Breast epithelium (tissue), 4 donors: ENCODE results near the gene TNS1. TPM values are rescaled to one million over a fixed set of nuclear protein-coding genes. Genes with fewer than 3 reads are reported as not detected.

ENCODE experiments used
- DNase-seq, 2 donors: peaks; one replicate each; pipeline ENCODE4 v3.0.0-alpha.2; 2019; ENCODE audit warnings: low spot score in 2 of 2
- H3K27ac ChIP-seq, 2 donors: fragments of 200-600 bp; sonication (generic) in 1 of 2; one replicate each; pipeline ENCODE4 v1.5.1; 2016 to 2019; ENCODE audit warnings: mild to moderate bottlenecking in 1 of 2
- H3K27me3 ChIP-seq, 2 donors: fragments of 200-600 bp; sonication (generic) in 1 of 2; one replicate each; pipeline versions ENCODE4 v1.5.1 to v1.6.0; 2017 to 2019; ENCODE audit warnings: control low read depth in 1 of 2, mild to moderate bottlenecking in 1 of 2
- H3K36me3 ChIP-seq: fragments of 200-600 bp; one replicate; pipeline ENCODE4 v1.5.1; 2019
- H3K4me1 ChIP-seq, 2 donors: fragments of 200-600 bp; sonication (generic); one replicate each; pipeline ENCODE4 v1.5.1; 2016 to 2019; ENCODE audit warnings: control low read depth in 1 of 2
- H3K4me3 ChIP-seq, 3 donors: fragments of 200-600 bp; sonication (generic); 1 replicate in 2 of 3; 2 replicates in 1 of 3; pipeline ENCODE4 v1.5.1; 2016 to 2019; ENCODE audit warnings: mild to moderate bottlenecking in 3 of 3, moderate library complexity in 2 of 3
- H3K9me3 ChIP-seq, 2 donors: fragments of 200-600 bp; sonication (generic) in 1 of 2; one replicate each; pipeline ENCODE4 v1.5.1; 2016 to 2019; ENCODE audit warnings: control low read depth in 1 of 2
- POLR2A ChIP-seq: fragments of 450-650 bp; IDR thresholded peaks from one replicate; pipeline ENCODE4 v1.6.1; 2016; ENCODE audit warnings: antibody characterized with exemption, mild to moderate bottlenecking, moderate library complexity
- POLR2AphosphoS5 ChIP-seq, 3 donors: sonication (generic); formaldehyde crosslinking; IDR thresholded peaks; one replicate each; pipeline ENCODE4 v1.6.1; 2017; ENCODE audit warnings: antibody characterized with exemption in 3 of 3
- intact Hi-C: fragments of 100-400 bp; cut with DNase I; formaldehyde crosslinking; loops from one replicate; pipeline ENCODE4 v1.15.1; 2023; ENCODE audit warnings: low total_unique reads
- total RNA-seq, 3 donors: library from RNA; depleted of rRNA; stranded (reverse); fragments of >200 nt; gene quantifications; one replicate each; pipeline ENCODE4 v1.1.0, GENCODE V29; 2016
- TF ChIP-seq, protein P1 (sequence below), 3 donors: fragments of 450-650 bp; IDR thresholded peaks; one replicate each; pipeline ENCODE4 v1.5.1; 2016 to 2017; ENCODE audit warnings: antibody characterized with exemption in 3 of 3, mild to moderate bottlenecking in 3 of 3, moderate library complexity in 3 of 3

TNS1 gene
- total RNA-seq, 3 donors from 2014 or later, result 141 to 577 (median 154) TPM

DNA sequence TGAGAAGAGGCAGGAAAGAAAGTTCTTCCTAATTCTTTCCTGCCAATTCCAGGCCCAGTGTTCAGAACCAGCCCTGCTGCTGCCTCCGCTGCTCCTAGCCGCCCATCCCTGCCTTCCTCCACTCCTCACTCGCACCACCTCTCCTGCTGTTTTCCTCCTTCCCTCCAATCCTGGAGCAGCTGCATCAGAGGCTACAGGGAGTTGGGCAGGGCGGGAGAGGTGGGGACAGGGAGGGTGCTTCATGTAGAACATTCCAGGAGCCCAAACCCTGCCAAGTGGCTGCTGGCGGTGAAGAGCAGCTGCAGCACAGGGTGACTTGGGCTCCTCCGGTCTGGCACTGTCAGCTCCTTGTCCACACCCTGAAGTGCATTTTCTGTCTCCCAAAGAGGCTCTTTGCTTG, 176.3 kb downstream of the TNS1 start:
- intact Hi-C loops, result no loop called here
- H3K9me3 ChIP-seq, result no peaks in the 10 kb centered on the region
- peak overlapping the region; percentile 65 to 76 for H3K27ac ChIP-seq
- peaks cover 8 to 11% of the 10 kb centered on the region in 2 donors for H3K4me1 ChIP-seq
- H3K4me3 ChIP-seq, result no peak overlapping the region
- TF ChIP-seq, protein P1, sequence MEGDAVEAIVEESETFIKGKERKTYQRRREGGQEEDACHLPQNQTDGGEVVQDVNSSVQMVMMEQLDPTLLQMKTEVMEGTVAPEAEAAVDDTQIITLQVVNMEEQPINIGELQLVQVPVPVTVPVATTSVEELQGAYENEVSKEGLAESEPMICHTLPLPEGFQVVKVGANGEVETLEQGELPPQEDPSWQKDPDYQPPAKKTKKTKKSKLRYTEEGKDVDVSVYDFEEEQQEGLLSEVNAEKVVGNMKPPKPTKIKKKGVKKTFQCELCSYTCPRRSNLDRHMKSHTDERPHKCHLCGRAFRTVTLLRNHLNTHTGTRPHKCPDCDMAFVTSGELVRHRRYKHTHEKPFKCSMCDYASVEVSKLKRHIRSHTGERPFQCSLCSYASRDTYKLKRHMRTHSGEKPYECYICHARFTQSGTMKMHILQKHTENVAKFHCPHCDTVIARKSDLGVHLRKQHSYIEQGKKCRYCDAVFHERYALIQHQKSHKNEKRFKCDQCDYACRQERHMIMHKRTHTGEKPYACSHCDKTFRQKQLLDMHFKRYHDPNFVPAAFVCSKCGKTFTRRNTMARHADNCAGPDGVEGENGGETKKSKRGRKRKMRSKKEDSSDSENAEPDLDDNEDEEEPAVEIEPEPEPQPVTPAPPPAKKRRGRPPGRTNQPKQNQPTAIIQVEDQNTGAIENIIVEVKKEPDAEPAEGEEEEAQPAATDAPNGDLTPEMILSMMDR (IDR thresholded peaks at IDR 0.05), result no peak
- no peak for TF ChIP-seq POLR2A
- TF ChIP-seq POLR2AphosphoS5 (IDR thresholded peaks at IDR 0.05), result peak in 1 of 3 donors; percentile 23
- no peaks in the 10 kb centered on the region for H3K27me3 ChIP-seq
- peak in 1 of 2 donors; percentile 94 for DNase-seq
- no peaks in the 10 kb centered on the region for H3K36me3 ChIP-seq

DNA sequence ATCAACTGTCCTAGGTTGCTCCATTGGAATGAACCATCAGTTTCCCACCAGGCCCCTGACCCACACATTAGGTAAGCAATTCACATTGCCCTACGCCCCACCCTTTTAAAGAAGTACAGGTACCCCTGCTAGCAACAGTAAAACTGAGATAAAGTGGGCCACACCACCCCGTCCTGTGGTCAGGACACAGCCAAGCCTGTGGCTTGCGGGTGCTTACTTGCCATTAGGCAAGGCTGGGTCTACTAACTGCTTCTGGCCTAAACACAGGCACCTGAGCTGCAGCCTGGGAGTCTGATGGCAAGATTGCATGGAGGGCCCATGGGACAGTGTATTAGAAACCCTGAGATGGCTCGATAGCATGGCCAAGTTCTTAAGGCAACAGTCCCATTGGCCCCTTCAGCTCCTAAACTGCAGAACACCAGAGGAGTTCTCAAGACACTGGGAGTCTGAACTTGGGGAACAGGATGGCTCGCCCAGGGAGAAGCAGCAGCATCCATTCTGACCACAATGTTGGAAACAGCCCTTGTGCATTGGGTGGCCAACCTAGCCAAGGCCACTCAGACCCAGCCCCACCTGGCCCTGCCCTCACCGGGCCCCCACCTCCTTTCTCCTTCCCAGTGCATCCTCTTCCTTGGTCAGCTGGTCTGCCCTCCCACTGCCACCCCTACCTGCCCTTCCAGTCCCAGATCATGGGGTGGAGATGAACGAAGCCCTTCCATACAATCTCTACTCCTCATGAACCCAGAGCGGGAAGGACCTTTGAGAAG, 177.1 kb downstream of the TNS1 start:
- H3K27me3 ChIP-seq, result no peaks in the 10 kb centered on the region
- TF ChIP-seq, protein P1 (IDR thresholded peaks at IDR 0.05), result no peak
- TF ChIP-seq POLR2A (no peak), POLR2AphosphoS5 (IDR thresholded peaks at IDR 0.05) (no peak)
- intact Hi-C loops, result no loop called here
- H3K9me3 ChIP-seq, result no peaks in the 10 kb centered on the region
- H3K4me1 ChIP-seq, result peaks cover 8 to 11% of the 10 kb centered on the region in 2 donors
- no peak overlapping the region for H3K4me3 ChIP-seq
- peak overlapping the region; percentile 65 to 68 for H3K27ac ChIP-seq
- H3K36me3 ChIP-seq, result no peaks in the 10 kb centered on the region
- DNase-seq, result no peak

DNA sequence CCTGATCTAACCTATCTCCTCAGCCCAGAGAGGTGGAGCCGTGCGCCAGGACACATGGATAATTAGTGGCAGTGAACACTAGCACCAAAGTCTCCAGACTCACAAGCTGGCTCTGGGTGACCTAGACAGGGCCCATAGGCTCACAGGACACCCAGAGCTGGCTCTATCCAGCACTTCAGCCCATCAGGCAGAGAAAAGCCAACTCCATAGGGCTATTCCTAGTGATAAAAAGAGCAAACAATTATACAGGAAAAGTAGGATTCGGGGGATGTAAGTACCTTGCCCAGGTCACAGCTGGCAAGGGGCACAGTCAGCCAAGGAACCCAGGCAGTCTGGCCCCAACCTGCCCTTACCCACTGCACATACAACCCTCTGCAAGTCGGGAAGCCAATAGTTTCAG, 178.6 kb downstream of the TNS1 start:
- TF ChIP-seq, protein P1 (IDR thresholded peaks at IDR 0.05), result no peak
- TF ChIP-seq POLR2A, result no peak
- TF ChIP-seq POLR2AphosphoS5 (IDR thresholded peaks at IDR 0.05), result no peak
- intact Hi-C loops, result no loop called here
- Histone ChIP-seq H3K27ac (peak overlapping the region; percentile 65 to 68), H3K9me3 (no peaks in the 10 kb centered on the region), H3K36me3 (no peaks in the 10 kb centered on the region), H3K4me1 (peaks cover 8 to 11% of the 10 kb centered on the region in 2 donors), H3K4me3 (no peak overlapping the region), H3K27me3 (no peaks in the 10 kb centered on the region)
- DNase-seq, result no peak

DNA sequence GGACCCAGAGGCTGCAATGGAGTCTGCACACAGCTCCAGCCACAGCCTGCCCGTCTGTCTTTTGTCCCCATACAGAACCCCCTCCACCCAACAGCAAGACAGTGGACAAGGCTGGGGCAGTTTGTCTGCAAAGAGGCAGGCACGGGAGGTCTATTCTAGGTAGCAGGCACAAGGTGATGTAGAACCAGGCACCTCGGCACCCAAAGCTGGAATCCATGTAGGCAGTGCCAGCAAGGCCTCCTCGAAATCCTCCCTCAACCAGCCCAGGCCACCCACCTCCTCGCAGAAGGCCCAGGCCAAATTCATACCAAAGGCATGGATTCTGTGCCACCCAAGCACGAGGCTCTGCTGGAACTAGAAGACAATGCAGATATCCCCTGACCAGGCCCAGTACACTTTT, 179.2 kb downstream of the TNS1 start:
- peak overlapping the region; percentile 65 to 68 for H3K27ac ChIP-seq
- TF ChIP-seq POLR2AphosphoS5 (IDR thresholded peaks at IDR 0.05), result no peak
- TF ChIP-seq POLR2A, result no peak
- TF ChIP-seq, protein P1 (IDR thresholded peaks at IDR 0.05), result no peak
- intact Hi-C loops, result no loop called here
- H3K4me3 ChIP-seq, result no peak overlapping the region
- H3K36me3 ChIP-seq, result peaks cover under 1% of the 10 kb centered on the region
- peaks cover 8 to 11% of the 10 kb centered on the region in 2 donors for H3K4me1 ChIP-seq
- DNase-seq, result no peak
- H3K27me3 ChIP-seq, result no peaks in the 10 kb centered on the region
- H3K9me3 ChIP-seq, result no peaks in the 10 kb centered on the region
